Mesenchymal stem cell (in vitro differentiated cells and primary cell): ENCODE data around the gene SPHK2.
A peak's percentile ranks its signal among the peaks of the same experiment; 100 is the strongest.

Experiments
- DNase-seq: peaks from one replicate; pipeline ENCODE4 v3.0.0-alpha.2; 2013
- H2AFZ ChIP-seq: one replicate; pipeline ENCODE4 v1.6.1; 2013; ENCODE audit warnings: low read depth, mild to moderate bottlenecking, control low read depth, inconsistent platforms, low read length, moderate library complexity
- H2AK5ac ChIP-seq: 2 replicates; pipeline ENCODE4 v1.6.1; 2013; ENCODE audit warnings: low read length, moderate library complexity, mild to moderate bottlenecking, inconsistent platforms; ENCODE audit not compliant: severe bottlenecking
- H2BK120ac ChIP-seq: one replicate; pipeline ENCODE4 v1.6.1; 2013; ENCODE audit warnings: low read depth, mild to moderate bottlenecking, inconsistent platforms, low read length, moderate library complexity
- H2BK12ac ChIP-seq, 2 experiments: one replicate each; pipeline ENCODE4 v1.6.1; 2013; ENCODE audit warnings: inconsistent platforms in 2 of 2, low read length in 2 of 2, mild to moderate bottlenecking in 2 of 2, moderate library complexity in 2 of 2, control low read depth in 1 of 2
- H2BK15ac ChIP-seq: one replicate; pipeline ENCODE4 v1.6.1; 2013; ENCODE audit warnings: mild to moderate bottlenecking, low read depth, inconsistent platforms; ENCODE audit not compliant: poor library complexity, severe bottlenecking
- H2BK5ac ChIP-seq: 2 replicates; pipeline ENCODE4 v1.6.1; 2013; ENCODE audit warnings: low read depth, mild to moderate bottlenecking, low read length, control low read depth, inconsistent platforms; ENCODE audit not compliant: poor library complexity, severe bottlenecking
- H3K14ac ChIP-seq, 2 experiments: one replicate each; pipeline ENCODE4 v1.6.1; 2013; ENCODE audit warnings: inconsistent platforms in 2 of 2, low read length in 2 of 2, control low read depth in 1 of 2, mild to moderate bottlenecking in 1 of 2, moderate library complexity in 1 of 2
- H3K18ac ChIP-seq, 2 experiments: one replicate each; pipeline ENCODE4 v1.6.1; 2013; ENCODE audit warnings: inconsistent platforms in 2 of 2, low read length in 2 of 2, control low read depth in 1 of 2, low read depth in 1 of 2, mild to moderate bottlenecking in 1 of 2
- H3K23ac ChIP-seq, 2 experiments: one replicate each; pipeline ENCODE4 v1.6.1; 2013; ENCODE audit warnings: inconsistent platforms in 2 of 2, low read length in 2 of 2, mild to moderate bottlenecking in 2 of 2, moderate library complexity in 2 of 2, control low read depth in 1 of 2
- H3K27ac ChIP-seq: 2 replicates; pipeline ENCODE4 v1.5.1; 2013; ENCODE audit warnings: mild to moderate bottlenecking, moderate library complexity, low read length, control low read depth, inconsistent platforms; ENCODE audit not compliant: poor library complexity, severe bottlenecking
- H3K27me3 ChIP-seq, 2 experiments: 2 replicates each; pipeline versions ENCODE4 v1.6.1 to v1.7.0; 2013; ENCODE audit warnings: low read length in 2 of 2, mild to moderate bottlenecking in 2 of 2, moderate library complexity in 2 of 2, control low read depth in 1 of 2, inconsistent platforms in 1 of 2; ENCODE audit not compliant: control insufficient read depth in 1 of 2, insufficient read depth in 1 of 2
- H3K36me3 ChIP-seq, 2 experiments: 2 replicates each; pipeline versions ENCODE4 v1.6.1 to v1.7.0; 2013; ENCODE audit warnings: low read length in 2 of 2, control low read depth in 1 of 2, inconsistent platforms in 1 of 2, low read depth in 1 of 2, mild to moderate bottlenecking in 1 of 2; ENCODE audit not compliant: insufficient read depth in 2 of 2, control insufficient read depth in 1 of 2
- H3K4ac ChIP-seq, 2 experiments: one replicate each; pipeline ENCODE4 v1.6.1; 2013; ENCODE audit warnings: inconsistent platforms in 2 of 2, low read length in 2 of 2, mild to moderate bottlenecking in 2 of 2, moderate library complexity in 2 of 2, control low read depth in 1 of 2, low read depth in 1 of 2
- H3K4me1 ChIP-seq: 2 replicates; pipeline ENCODE4 v1.6.1; 2013; ENCODE audit warnings: low read depth, low read length, control low read depth; ENCODE audit not compliant: control insufficient read depth, insufficient read depth
- H3K4me2 ChIP-seq: 2 replicates; pipeline ENCODE4 v1.6.1; 2013; ENCODE audit warnings: low read length, mild to moderate bottlenecking, inconsistent platforms; ENCODE audit not compliant: poor library complexity, severe bottlenecking
- H3K4me3 ChIP-seq, 2 experiments: 2 replicates each; pipeline versions ENCODE4 v1.5.1 to v1.7.0; 2013; ENCODE audit warnings: low read length in 2 of 2, mild to moderate bottlenecking in 2 of 2, control low read depth in 1 of 2, low read depth in 1 of 2; ENCODE audit not compliant: insufficient read depth in 1 of 2
- H3K79me1 ChIP-seq: replicated peaks from 2 replicates; pipeline ENCODE4 v1.6.1; 2013; ENCODE audit warnings: mild to moderate bottlenecking, control low read depth, low read length, inconsistent platforms; ENCODE audit not compliant: poor library complexity, severe bottlenecking
- H3K9ac ChIP-seq: 2 replicates; pipeline ENCODE4 v1.7.0; 2013; ENCODE audit warnings: mild to moderate bottlenecking, low read length, moderate library complexity
- H3K9me3 ChIP-seq: 2 replicates; pipeline ENCODE4 v1.7.0; 2013; ENCODE audit warnings: mild to moderate bottlenecking, low read length; ENCODE audit not compliant: control insufficient read depth
- H4K8ac ChIP-seq: one replicate; pipeline ENCODE4 v1.6.1; 2013; ENCODE audit warnings: inconsistent platforms, mild to moderate bottlenecking, low read length, moderate library complexity
- H4K91ac ChIP-seq: one replicate; pipeline ENCODE4 v1.6.1; 2013; ENCODE audit warnings: mild to moderate bottlenecking, low read length, inconsistent platforms
- WGBS: methylation state at CpG from one replicate; pipeline ENCODE4 v1.1.7; 2013; ENCODE audit warnings: mixed read lengths; 5-methylcytosine and 5-hydroxymethylcytosine counted together

SPHK2 gene

DNA sequence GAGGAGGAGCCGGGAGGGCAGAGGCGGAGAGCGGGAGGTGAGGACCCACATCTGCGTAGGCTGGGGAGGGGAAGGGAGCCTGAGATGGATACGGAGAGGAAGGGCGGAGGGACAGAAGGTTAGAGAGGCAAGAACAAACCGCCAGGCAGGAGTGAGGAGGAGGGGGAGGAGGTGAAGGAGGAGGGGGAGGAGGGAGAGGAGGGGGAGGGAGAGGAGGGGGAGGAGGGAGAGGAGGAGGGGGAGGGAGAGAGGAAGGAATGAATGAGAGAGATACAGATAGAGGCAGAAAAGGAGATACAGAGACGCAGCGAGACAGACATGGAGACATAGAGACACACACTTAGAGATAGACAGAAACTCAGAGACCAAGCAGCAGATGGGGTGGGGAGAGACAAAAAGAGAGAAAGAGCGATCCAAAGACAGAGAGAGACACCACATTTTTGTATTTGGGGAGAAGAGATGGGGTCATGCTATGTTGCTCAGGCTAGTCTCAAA, 27.5 kb downstream of the SPHK2 start:
- Histone ChIP-seq H3K23ac (no peak overlapping the region), H3K18ac (peak overlapping the region in 1 of 2 experiments; percentile 46), H2BK120ac (no peak overlapping the region), H3K27ac (no peak overlapping the region), H4K8ac (no peak overlapping the region), H3K4me3 (peak overlapping the region in 1 of 2 experiments; percentile 80), H2BK5ac (no peak overlapping the region), H2AFZ (no peak overlapping the region), H3K36me3 (no peaks in the 10 kb centered on the region), H3K14ac (no peak overlapping the region), H2BK12ac (peak overlapping the region in 1 of 2 experiments; percentile 77), H3K9ac (peak overlapping the region; percentile 39), H3K27me3 (no peaks in the 10 kb centered on the region), H3K79me1 (no peaks in the 10 kb centered on the region), H3K9me3 (no peaks in the 10 kb centered on the region), H4K91ac (no peak overlapping the region), H3K4me1 (peaks cover 24% of the 10 kb centered on the region), H3K4ac (peak overlapping the region in 1 of 2 experiments; percentile 79), H3K4me2 (peak overlapping the region; percentile 89), H2BK15ac (no peak overlapping the region), H2AK5ac (peak overlapping the region; percentile 68)
- no peak for DNase-seq
- 44% methylated on average over 2 of the region's 10 CpGs for WGBS

DNA sequence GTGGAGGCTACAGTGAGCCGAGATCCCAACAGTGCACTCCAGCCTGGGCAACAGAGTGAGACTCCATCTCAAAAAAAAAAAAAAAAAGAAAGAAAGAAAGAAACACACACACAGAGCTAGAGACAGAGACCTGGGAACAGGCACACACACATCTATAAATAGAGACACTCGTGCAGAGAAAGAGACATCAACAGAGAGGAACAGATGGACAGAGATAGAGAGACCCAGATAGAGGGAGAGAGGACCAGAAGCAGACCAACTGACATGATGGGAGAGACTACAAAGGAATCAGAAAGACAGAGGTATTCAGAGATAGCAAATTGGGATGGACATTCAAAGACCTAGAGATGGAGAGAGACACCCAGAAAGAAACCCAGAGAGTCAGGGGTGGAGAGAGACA, 28.8 kb downstream of the SPHK2 start:
- H4K91ac ChIP-seq = no peak overlapping the region
- no peak overlapping the region for H3K9ac ChIP-seq

DNA sequence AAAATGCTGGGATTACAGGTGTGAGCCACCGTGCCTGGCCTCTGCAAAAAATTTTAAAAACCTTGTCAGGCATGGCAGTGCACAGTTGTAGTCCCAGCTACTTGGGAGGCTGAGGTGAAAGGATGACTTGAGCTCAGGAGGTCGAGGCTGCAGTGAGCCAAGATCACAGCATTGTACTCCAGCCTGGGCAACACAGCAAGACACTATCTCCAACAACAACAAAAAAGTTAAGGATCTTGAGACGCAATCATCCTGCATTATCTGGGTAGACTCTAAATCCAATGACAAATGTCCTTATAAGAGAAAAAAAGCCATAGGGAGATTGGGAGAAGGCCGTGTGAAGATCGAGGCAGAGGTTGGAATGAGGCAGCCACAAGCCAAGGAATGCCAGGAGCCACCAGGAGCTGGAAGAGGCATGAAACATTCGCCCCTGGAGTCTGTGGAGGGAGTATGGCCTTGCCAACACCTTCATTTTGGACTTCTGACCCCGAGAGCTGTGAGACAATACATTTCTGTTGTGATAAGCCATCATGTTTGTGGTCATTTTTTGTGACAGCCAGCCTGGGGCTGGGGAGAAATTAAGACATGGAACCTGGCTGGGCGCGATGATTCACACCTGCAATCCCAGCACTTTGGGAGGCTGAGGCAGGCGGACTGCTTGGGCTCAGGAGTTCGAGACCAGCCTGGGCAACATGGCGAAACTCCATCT, 31.8 kb downstream of the SPHK2 start:
- no peak overlapping the region for H2BK15ac ChIP-seq
- H3K36me3 ChIP-seq = no peaks in the 10 kb centered on the region
- H3K9ac ChIP-seq = no peak overlapping the region
- H3K79me1 ChIP-seq = no peaks in the 10 kb centered on the region
- no peak overlapping the region for H3K27ac ChIP-seq
- H3K23ac ChIP-seq = no peak overlapping the region
- 84% methylated on average over 9 of the region's 12 CpGs for WGBS
- H4K91ac ChIP-seq = no peak overlapping the region
- no peak overlapping the region for H2BK120ac ChIP-seq
- peaks cover 16% of the 10 kb centered on the region for H3K4me1 ChIP-seq
- H3K14ac ChIP-seq = no peak overlapping the region
- H2BK12ac ChIP-seq = peak overlapping the region in 1 of 2 experiments; percentile 63
- DNase-seq = no peak
- no peak overlapping the region for H2BK5ac ChIP-seq
- H3K4me3 ChIP-seq = no peak overlapping the region
- no peak overlapping the region for H2AK5ac ChIP-seq
- H3K27me3 ChIP-seq = peaks cover 0 to 3% of the 10 kb centered on the region in 2 experiments
- no peak overlapping the region for H3K4me2 ChIP-seq
- no peaks in the 10 kb centered on the region for H3K9me3 ChIP-seq
- peak overlapping the region in 1 of 2 experiments; percentile 12 for H3K18ac ChIP-seq
- no peak overlapping the region for H4K8ac ChIP-seq
- H3K4ac ChIP-seq = no peak overlapping the region
- no peak overlapping the region for H2AFZ ChIP-seq

More for the DNA sequence above, 28.8 kb downstream of the SPHK2 start:
- Histone ChIP-seq H3K14ac (no peak overlapping the region), H2AK5ac (no peak overlapping the region), H3K27me3 (no peaks in the 10 kb centered on the region), H2BK5ac (no peak overlapping the region), H3K23ac (no peak overlapping the region), H3K27ac (no peak overlapping the region), H3K4ac (no peak overlapping the region), H2BK12ac (no peak overlapping the region), H3K9me3 (no peaks in the 10 kb centered on the region), H3K36me3 (no peaks in the 10 kb centered on the region), H2AFZ (no peak overlapping the region), H3K4me2 (no peak overlapping the region), H3K18ac (no peak overlapping the region), H3K4me1 (peaks cover 26% of the 10 kb centered on the region), H3K4me3 (no peak overlapping the region), H2BK15ac (no peak overlapping the region), H3K79me1 (no peaks in the 10 kb centered on the region), H4K8ac (no peak overlapping the region), H2BK120ac (no peak overlapping the region)
- DNase-seq = no peak
- 77% methylated on average over 2 of the region's 2 CpGs for WGBS

DNA sequence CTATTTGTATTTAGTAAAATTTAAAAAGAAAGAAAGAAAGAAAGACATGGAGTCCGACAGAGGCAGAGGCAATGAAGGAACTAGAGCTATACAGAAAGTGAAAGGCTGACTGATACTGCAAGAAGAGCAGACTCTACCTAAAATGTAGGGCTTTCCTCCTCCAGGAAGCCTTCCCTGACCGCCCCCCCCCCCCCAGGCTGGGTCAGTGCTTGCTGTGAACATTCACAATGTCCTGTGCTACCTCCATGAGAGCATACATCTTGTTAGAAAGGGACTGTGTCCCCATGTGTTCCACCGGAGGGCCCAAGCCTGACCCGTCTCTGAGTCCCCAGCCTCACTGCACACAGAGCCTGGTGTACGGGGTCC, 32.4 kb downstream of the SPHK2 start:
- peaks cover 0 to 3% of the 10 kb centered on the region in 2 experiments for H3K27me3 ChIP-seq
- H3K4me1 ChIP-seq = peaks cover 17% of the 10 kb centered on the region
- H2BK120ac ChIP-seq = no peak overlapping the region
- no peaks in the 10 kb centered on the region for H3K36me3 ChIP-seq
- no peak overlapping the region for H2BK5ac ChIP-seq
- H3K4me2 ChIP-seq = no peak overlapping the region
- H3K79me1 ChIP-seq = no peaks in the 10 kb centered on the region
- WGBS = 89% methylated on average over 5 of the region's 5 CpGs
- no peak overlapping the region for H4K91ac ChIP-seq
- no peak overlapping the region for H3K9ac ChIP-seq
- no peak overlapping the region for H3K27ac ChIP-seq
- no peak overlapping the region for H2BK12ac ChIP-seq
- no peak overlapping the region for H3K18ac ChIP-seq
- no peak overlapping the region for H3K14ac ChIP-seq
- no peaks in the 10 kb centered on the region for H3K9me3 ChIP-seq
- peak overlapping the region; percentile 7 for H4K8ac ChIP-seq
- no peak overlapping the region for H2AFZ ChIP-seq
- H3K4ac ChIP-seq = no peak overlapping the region
- H2BK15ac ChIP-seq = no peak overlapping the region
- no peak overlapping the region for H3K4me3 ChIP-seq
- no peak for DNase-seq
- no peak overlapping the region for H3K23ac ChIP-seq
- H2AK5ac ChIP-seq = no peak overlapping the region
